HCT116 (cell line): ENCODE measurements around the gene APOC1. TPM values are rescaled to one million over a fixed set of nuclear protein-coding genes. Genes with fewer than 3 reads are reported as not detected.

Source experiments
- ATAC-seq: fragments of 200-7000 bp; cut with Tn5 transposase; 2 replicates; pipeline ENCODE4 v1.9.1; 2020; ENCODE audit warnings: mild to moderate bottlenecking, moderate library complexity
- BruUV-seq: library from RNA; stranded (reverse); fragments of 400-500 nt; replicated peaks from 2 replicates; lab custom pipeline; 2021; lab: Mats Ljungman, UMichigan
- CTCF ChIA-PET: fragments of 300-600 bp; sonication (Branson Sonifier 250); formaldehyde crosslinking; loops from one replicate; lab custom pipeline; 2021; ENCODE audit warnings: antibody characterized with exemption; lab: Charles Lee
- POLR2A ChIA-PET: fragments of 300-600, 350-600 bp; sonication (Branson Sonifier 250); formaldehyde crosslinking; loops from one replicate; lab custom pipeline; 2021; ENCODE audit warnings: antibody characterized with exemption; lab: Charles Lee
- RAD21 ChIA-PET, 2 experiments: fragments of 300-600 bp; sonication (Branson Sonifier 250); formaldehyde crosslinking; loops; one replicate each; lab custom pipeline; 2023; ENCODE audit warnings: low total read pairs in 2 of 2; ENCODE audit not compliant: uncharacterized antibody in 2 of 2, unreplicated experiment in 2 of 2, low non-redundant PET in 1 of 2; lab: Charles Lee
- DNase-seq: peaks from one replicate; pipeline ENCODE4 v3.0.0-alpha.2; 2010; ENCODE audit warnings: low read depth, low spot score
- H2AFZ ChIP-seq: fragments of 200-600 bp; shearing (Covaris generic), sonication (generic); 2 replicates; pipeline ENCODE4 v1.6.1; 2017; ENCODE audit warnings: low read depth, mixed run types, mixed read lengths, antibody characterized with exemption, low read length; ENCODE audit not compliant: poor library complexity, severe bottlenecking
- H3K27ac ChIP-seq: 2 replicates; pipeline ENCODE4 v1.5.1; 2012; ENCODE audit warnings: low read depth, low read length
- H3K27me3 ChIP-seq: fragments of 200-600 bp; sonication (generic); 2 replicates; pipeline ENCODE4 v1.6.1; 2016; ENCODE audit warnings: mixed run types, low read length, mixed read lengths; ENCODE audit not compliant: insufficient read depth
- H3K36me3 ChIP-seq, 2 experiments: fragments of 200-500 bp in 1 of 2; fragments of 200-600 bp in 1 of 2; sonication (Bioruptor generic) in 1 of 2; sonication (generic) in 1 of 2; 2 replicates each; pipeline versions ENCODE4 v1.5.1 to v1.6.1; 2014 to 2016; ENCODE audit warnings: low read length in 2 of 2, inconsistent platforms in 1 of 2, mixed read lengths in 1 of 2, mixed run types in 1 of 2; ENCODE audit not compliant: insufficient read depth in 2 of 2, control insufficient read depth in 1 of 2
- H3K4me1 ChIP-seq, 2 experiments: fragments of 200-600 bp in 1 of 2; sonication (generic) in 1 of 2; 2 replicates each; pipeline versions ENCODE4 v1.5.1 to v1.6.1; 2012 to 2017; ENCODE audit warnings: low read length in 2 of 2, inconsistent platforms in 1 of 2, mild to moderate bottlenecking in 1 of 2, mixed read lengths in 1 of 2, mixed run types in 1 of 2, moderate library complexity in 1 of 2; ENCODE audit not compliant: insufficient read depth in 2 of 2, control insufficient read depth in 1 of 2
- H3K4me2 ChIP-seq: fragments of 200-600 bp; sonication (generic); 2 replicates; pipeline ENCODE4 v1.6.1; 2017; ENCODE audit warnings: mixed run types, low read length, mixed read lengths
- H3K4me3 ChIP-seq, 2 experiments: fragments of 200-600 bp in 1 of 2; sonication (generic) in 1 of 2; replicated peaks in 1 of 2; 2 replicates each; pipeline ENCODE4 v1.5.1; 2011 to 2016; ENCODE audit warnings: low read length in 2 of 2, control low read depth in 1 of 2, low read depth in 1 of 2, mild to moderate bottlenecking in 1 of 2, mixed read lengths in 1 of 2, mixed run types in 1 of 2
- H3K79me2 ChIP-seq: fragments of 200-600 bp; sonication (generic); 2 replicates; pipeline ENCODE4 v1.6.1; 2017; ENCODE audit warnings: mild to moderate bottlenecking, mixed run types, low read length, moderate library complexity, mixed read lengths; ENCODE audit not compliant: insufficient read depth
- H3K9ac ChIP-seq: fragments of 200-600 bp; sonication (generic); 2 replicates; pipeline ENCODE4 v1.6.1; 2016; ENCODE audit warnings: low read length, mixed read lengths
- H3K9me2 ChIP-seq: fragments of 200-600 bp; sonication (generic), shearing (Covaris generic); 2 replicates; pipeline ENCODE4 v1.6.1; 2017; ENCODE audit warnings: mixed run types, mild to moderate bottlenecking, moderate library complexity; ENCODE audit not compliant: insufficient read depth
- H3K9me3 ChIP-seq, 2 experiments: fragments of 200-500 bp in 1 of 2; fragments of 200-600 bp in 1 of 2; sonication (Bioruptor generic) in 1 of 2; sonication (generic) in 1 of 2; 2 replicates each; pipeline ENCODE4 v1.6.1; 2014 to 2017; ENCODE audit warnings: low read length in 2 of 2, mixed read lengths in 2 of 2, inconsistent platforms in 1 of 2, low read depth in 1 of 2, mild to moderate bottlenecking in 1 of 2, mixed run types in 1 of 2, moderate library complexity in 1 of 2; ENCODE audit not compliant: control insufficient read depth in 1 of 2, insufficient read depth in 1 of 2
- H4K20me1 ChIP-seq: fragments of 200-600 bp; sonication (generic), shearing (Covaris generic); 2 replicates; pipeline ENCODE4 v1.6.1; 2017; ENCODE audit warnings: mixed run types, mild to moderate bottlenecking, moderate library complexity; ENCODE audit not compliant: insufficient read depth
- ELF1 ChIP-seq: IDR thresholded peaks from 2 replicates; pipeline ENCODE4 v1.6.1; 2012; ENCODE audit warnings: low read depth, borderline replicate concordance
- JUND ChIP-seq: IDR thresholded peaks from 2 replicates; pipeline ENCODE4 v1.6.1; 2012
- RAD21 ChIP-seq: IDR thresholded peaks from 2 replicates; pipeline ENCODE4 v1.6.1; 2012; ENCODE audit warnings: low read depth, mild to moderate bottlenecking
- REST ChIP-seq: IDR thresholded peaks from 2 replicates; pipeline ENCODE4 v1.6.1; 2012; ENCODE audit warnings: low read depth
- SIN3A ChIP-seq: IDR thresholded peaks from 2 replicates; pipeline ENCODE4 v1.6.1; 2012; ENCODE audit warnings: low read depth
- SRF ChIP-seq: IDR thresholded peaks from 2 replicates; pipeline ENCODE4 v1.6.1; 2012; ENCODE audit warnings: low read depth
- ZBTB33 ChIP-seq: IDR thresholded peaks from 2 replicates; pipeline ENCODE4 v1.6.1; 2011; ENCODE audit warnings: mild to moderate bottlenecking, low read length, moderate library complexity; ENCODE audit not compliant: insufficient replicate concordance; ENCODE audit errors: extremely low read depth
- intact Hi-C: fragments of 100-400 bp; cut with micrococcal nuclease; formaldehyde crosslinking; loops from 2 replicates; pipeline ENCODE4 v1.10.0; 2022
- total RNA-seq: library from RNA; stranded (reverse); gene quantifications from one replicate; pipeline ENCODE4 v1.2.1, GENCODE V29; 2021; ENCODE audit not compliant: unreplicated experiment
- TF ChIP-seq, protein P1 (sequence below): IDR thresholded peaks from 2 replicates; pipeline ENCODE4 v1.6.1; 2012

APOC1 gene
- total RNA-seq, 1 experiment from 2014 or later: 5.1 TPM

- POLR2A ChIA-PET: no interaction called here
- intact Hi-C loops: no loop called here
Observed at GRCh38 chr19:44968670-44969069, 54.3 kb downstream of the APOC1 start.

More at GRCh38 chr19:44968670-44969069, 54.3 kb downstream of the APOC1 start:
- Histone ChIP-seq H3K27me3 (no peaks in the 10 kb centered on the region), H3K4me2 (no peak overlapping the region), H3K27ac (no peak overlapping the region), H3K4me1 (no peaks in the 10 kb centered on the region), H2AFZ (no peak overlapping the region), H3K9me3 (no peaks in the 10 kb centered on the region), H3K36me3 (peaks cover 10 to 24% of the 10 kb centered on the region in 2 experiments; a peak in 3 of 4 replicates), H3K9ac (no peak overlapping the region), H3K79me2 (0 out of 2 replicates have a peak, but pooled peaks cover 7% of the 10 kb centered on the region), H3K4me3 (no peak overlapping the region), H3K9me2 (no peaks in the 10 kb centered on the region), H4K20me1 (no peaks in the 10 kb centered on the region)
- no peak for DNase-seq
- BruUV-seq: no TSS peak
- ChIA-PET CTCF (no interaction called here), RAD21 (no interaction called here)
- ATAC-seq: no peak
- TF ChIP-seq ELF1 (no peak), ZBTB33 (no peak), JUND (no peak), SRF (no peak), RAD21 (no peak), REST (no peak), SIN3A (no peak)
- TF ChIP-seq, protein P1, sequence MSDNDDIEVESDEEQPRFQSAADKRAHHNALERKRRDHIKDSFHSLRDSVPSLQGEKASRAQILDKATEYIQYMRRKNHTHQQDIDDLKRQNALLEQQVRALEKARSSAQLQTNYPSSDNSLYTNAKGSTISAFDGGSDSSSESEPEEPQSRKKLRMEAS: no peak

Other genes with a start within 250 kb of the APOC1 start
- gene CEACAM19, start 243.1 kb upstream of the APOC1 start, total RNA-seq: 4.0 TPM
- gene CEACAM16, start 215.5 kb upstream of the APOC1 start, total RNA-seq: not detected
- 37.9 TPM for gene BCL3, start 165.9 kb upstream of the APOC1 start, total RNA-seq
- 54.3 TPM for gene CBLC, start 136.7 kb upstream of the APOC1 start, total RNA-seq
- gene BCAM, start 105.5 kb upstream of the APOC1 start, total RNA-seq: 78.7 TPM
- 96.3 TPM for gene NECTIN2, start 68.3 kb upstream of the APOC1 start, total RNA-seq
- 178 TPM for gene TOMM40, start 23.4 kb upstream of the APOC1 start, total RNA-seq
- gene APOE, start 8.8 kb upstream of the APOC1 start, total RNA-seq: 7.2 TPM
- not detected for gene APOC4, start 27.6 kb downstream of the APOC1 start, total RNA-seq
- not detected for gene APOC2, start 31.4 kb downstream of the APOC1 start, total RNA-seq
- 102 TPM for gene CLPTM1, start 40.8 kb downstream of the APOC1 start, total RNA-seq
- 12.9 TPM for gene RELB, start 86.9 kb downstream of the APOC1 start, total RNA-seq
- 79.9 TPM for gene CLASRP, start 124.4 kb downstream of the APOC1 start, total RNA-seq
- 9.2 TPM for gene ZNF296, start 161.9 kb downstream of the APOC1 start, total RNA-seq
- 35.4 TPM for gene GEMIN7, start 164.7 kb downstream of the APOC1 start, total RNA-seq
- 32.7 TPM for gene PPP1R37, start 178.6 kb downstream of the APOC1 start, total RNA-seq
- 0.64 TPM for gene NKPD1, start 246.4 kb downstream of the APOC1 start, total RNA-seq